NAMALWA (cell line): ENCODE measurements around the gene KPNA6.
A peak's percentile ranks its signal among the peaks of the same experiment; 100 is the strongest.
"Not testable (repeated sequence)": the region's sequence is repeated elsewhere in the genome, so short reads cannot be mapped to it uniquely, and the experiment has no call there.

Source experiments
- DNase-seq: peaks from one replicate; pipeline ENCODE4 v3.0.0-alpha.2; 2015; ENCODE audit warnings: low spot score

The KPNA6 gene

DNA sequence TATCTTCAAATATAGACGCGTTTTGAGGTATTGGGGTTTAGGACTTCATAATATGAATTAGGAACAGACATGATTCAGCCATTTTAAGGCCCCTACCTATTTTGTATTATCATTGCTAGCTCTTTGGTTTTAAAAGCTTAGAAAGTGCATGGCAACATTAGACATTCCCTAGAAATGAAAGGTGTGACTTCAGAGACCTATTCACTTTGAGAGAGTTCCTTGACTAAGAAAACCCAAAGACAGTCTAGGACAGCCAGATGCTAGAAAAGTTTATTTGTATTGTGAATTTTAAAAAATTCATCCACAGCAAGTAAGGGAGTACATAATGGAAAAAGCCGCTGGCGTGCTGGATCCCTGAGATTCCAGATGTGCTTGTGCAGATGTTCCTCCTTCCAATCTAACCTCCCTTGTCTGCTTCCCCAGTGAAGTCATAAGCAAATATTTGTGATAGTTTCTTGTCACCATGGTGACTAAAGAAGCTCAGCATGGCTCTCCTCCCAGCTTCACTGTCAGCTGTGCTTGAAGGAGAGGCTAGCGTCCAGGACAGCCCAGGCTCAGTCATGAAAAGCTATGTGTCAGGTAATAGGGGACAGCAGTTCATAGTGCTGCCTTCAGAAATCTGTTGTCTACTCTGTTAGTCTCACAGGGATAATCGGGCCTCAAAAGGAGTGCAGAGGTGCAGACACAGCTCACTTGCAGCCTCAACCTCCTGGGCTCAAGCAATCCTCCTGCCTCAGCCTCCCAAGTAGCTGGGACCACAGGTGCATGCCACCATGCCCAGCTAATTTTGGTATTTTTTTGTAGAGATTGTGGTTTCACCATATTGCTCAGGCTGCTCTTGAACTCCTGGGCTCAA is 34.8 kb downstream of the KPNA6 start:
- peak; percentile 46 for DNase-seq

DNA sequence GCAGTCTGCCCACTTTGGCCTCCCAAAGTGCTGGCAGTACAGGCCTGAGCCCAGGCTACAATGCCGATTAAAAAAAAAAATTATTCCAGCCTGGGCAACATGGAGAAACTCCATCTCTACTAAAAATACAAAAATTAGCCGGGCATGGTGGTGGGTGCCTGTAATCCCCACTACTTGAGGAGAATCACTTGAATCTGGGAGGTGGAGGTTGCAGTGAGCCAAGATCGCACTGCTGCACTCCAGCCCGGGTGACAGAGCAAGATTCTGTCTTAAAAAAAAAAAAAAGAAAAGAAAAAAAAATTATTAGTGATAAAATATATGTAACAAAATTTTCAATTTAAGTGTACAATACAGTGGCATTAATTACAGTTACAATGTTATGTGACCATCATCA is 35.4 kb downstream of the KPNA6 start:
- not testable (repeated sequence) for DNase-seq

DNA sequence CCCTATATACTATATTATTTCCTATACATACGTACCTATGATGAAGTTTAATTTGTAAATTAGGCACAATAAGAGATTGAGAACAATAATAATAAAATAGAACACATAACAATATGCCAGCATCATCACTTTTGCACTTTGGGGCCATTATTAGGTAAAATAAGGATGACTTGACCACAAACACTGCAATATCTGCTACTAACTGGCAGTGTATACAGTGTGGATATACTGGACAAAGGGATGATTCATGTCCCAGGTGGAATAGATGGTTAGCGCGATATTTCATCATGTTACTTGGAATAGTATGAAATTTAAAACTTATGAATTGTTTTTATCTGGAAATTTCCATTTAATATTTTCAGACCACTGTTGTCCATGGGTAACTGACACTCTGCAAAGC is 36.2 kb downstream of the KPNA6 start:
- no peak for DNase-seq

DNA sequence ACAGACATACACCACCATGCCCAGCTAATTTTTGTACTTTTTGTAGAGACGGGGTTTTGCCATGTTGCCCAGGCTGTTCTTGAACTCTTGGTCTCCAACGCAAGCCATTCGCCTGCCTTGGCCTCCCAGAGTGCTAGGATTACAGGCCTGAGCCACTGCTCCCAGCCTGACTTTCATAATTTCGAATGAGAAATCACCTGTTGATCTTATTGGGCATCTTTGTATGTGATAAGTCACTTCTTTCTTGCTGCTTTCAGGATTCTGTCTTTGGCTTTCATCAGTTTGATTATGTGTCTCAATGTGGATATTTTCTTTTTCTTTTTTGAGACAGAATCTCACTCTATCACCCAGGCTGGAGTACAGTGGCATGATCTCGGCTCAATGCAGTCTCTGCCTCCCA is 39.9 kb downstream of the KPNA6 start:
- not testable (repeated sequence) for DNase-seq

DNA sequence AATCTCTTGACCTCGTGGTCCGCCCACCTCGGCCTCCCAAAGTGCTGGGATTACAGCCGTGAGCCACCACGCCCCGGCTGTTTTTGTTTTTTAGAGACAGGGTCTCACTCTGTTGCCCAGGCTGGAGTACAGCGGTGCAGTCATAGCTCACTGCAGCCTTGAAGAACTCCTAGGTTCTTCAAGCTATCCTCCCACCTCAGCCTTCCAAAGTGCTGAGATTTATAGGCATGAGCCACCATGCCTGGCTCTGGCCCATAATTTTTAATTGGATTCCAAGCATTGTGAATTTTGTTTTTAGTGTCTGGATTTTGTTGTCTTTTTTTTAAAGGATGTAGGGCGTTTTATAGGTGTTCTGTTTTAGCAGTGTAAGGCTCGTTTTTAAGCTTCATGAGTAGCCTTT is 43.0 kb downstream of the KPNA6 start:
- no peak for DNase-seq

DNA sequence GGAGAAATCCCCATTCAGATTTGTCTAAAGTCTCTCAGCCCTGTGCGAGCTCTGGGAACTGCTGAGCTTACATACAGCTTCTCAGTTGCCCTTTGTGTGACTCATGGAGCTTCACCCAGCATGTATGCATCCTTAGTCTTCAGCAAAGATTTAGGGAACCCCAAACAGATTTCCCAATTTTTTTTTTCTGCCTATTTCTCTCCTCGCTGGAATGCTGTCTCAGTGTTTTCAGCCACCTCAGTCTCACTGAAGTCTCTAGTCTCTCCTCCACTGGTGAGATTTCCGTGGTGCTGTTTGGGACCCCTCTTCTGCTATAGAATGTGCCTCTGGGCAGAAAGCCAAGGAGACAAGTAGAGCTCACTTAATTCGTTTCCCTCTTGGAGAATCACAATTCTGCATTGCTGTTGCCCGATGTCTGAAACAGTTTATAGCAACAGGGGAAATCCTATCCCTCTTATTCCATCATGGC is 43.5 kb downstream of the KPNA6 start:
- no peak for DNase-seq

GRCh38 chr1:32159189-32159588 is 51.3 kb downstream of the KPNA6 start:
- no peak for DNase-seq

GRCh38 chr1:32163405-32163804 is 55.5 kb downstream of the KPNA6 start:
- no peak for DNase-seq

- DNase-seq, result not testable (repeated sequence)
Observed at GRCh38 chr1:32165633-32166032, 57.8 kb downstream of the KPNA6 start.

DNA sequence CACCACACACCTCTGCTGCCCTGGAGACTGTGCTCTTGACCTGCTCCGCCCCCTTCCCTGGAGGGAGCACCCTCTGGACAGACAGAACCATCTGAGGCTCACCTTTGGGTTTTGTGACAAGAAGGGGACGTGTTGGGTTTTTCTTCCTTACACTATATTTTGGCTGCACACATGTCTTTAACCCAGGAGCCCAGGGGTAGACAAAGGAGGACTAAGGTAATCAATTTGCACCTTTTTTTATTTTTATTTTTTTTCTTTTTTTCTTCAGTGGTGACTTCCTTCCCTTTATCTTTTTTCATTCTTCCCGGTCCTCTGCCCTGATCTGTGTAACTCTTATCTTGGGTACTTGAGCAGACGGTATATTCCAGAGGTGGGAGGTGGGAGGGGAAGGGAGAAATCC is 63.1 kb downstream of the KPNA6 start:
- DNase-seq, result no peak

DNA sequence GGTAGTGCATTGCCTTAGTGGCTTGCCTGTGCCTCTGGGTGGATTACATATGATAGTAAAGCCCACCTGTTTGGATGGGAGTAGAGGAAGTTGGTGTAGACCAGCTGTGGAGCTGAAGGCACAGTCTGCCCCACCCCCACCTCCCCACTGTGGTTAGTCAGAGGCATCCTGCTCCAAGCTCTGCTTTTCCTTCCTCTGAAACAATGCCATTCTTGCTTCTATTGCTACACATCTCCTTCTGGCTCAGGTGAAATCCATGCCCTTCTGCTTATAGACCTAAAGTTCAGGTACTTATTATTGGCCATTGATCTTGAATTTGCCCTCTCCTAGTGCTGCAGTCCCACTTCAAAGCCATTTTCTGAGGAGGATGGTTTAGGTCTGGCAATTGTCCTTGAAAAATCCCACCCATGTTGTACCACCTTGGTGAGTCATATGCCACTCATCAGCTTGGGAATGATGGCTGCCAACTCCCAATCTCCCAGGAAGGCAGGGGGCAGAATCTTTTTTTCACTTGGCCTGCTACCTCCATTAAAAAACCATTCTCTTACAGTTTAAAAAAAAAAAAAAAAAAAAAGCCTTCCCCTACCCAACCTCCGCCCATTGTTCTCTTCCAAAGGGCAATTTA is 64.9 kb downstream of the KPNA6 start:
- DNase-seq, result no peak

- DNase-seq, result no peak
Observed at GRCh38 chr1:32178380-32179192, 70.7 kb downstream of the KPNA6 start.

GRCh38 chr1:32179193-32179442 is 71.3 kb downstream of the KPNA6 start:
- DNase-seq, result no peak

DNA sequence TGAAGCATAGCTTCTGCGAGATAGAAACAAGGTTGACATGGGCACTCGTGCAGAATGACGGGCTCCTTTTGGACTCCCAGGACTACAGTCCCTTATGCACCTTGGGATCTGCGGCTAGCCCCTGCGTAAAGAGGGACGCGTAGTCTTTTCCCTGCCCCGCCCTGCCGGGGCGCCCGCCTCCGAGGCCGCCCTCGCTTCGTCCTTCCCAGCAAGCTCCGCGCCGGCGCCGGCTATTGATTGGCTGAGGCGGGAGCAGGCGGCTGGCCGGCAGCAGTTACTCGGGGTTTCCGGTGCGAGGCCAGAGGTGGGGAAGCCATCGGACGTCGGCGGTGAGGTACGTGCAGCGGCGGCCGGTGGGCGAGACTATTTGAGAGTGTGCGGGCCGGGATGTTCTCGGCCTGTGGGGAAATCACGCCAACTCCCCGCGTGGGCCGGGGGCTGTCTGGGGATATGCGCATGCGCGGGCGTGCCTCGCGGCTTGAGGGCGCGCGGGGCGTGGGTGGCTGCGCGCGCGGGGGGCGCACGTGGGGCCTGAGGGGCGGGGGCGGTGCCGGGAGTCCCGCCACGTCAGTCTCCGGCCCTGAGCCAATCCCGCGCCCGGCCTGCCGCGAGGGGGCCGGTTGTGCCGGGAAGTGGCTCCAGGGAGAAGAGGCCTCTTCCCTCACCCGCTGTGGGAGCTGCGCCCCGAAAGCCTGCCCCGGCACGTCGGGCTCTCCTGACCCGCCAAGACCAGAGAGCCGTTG is 71.8 kb downstream of the KPNA6 start, which contains the start of gene TXLNA:
Gene TXLNA (plus strand): TSS at position 233 of the 743 bp plus-strand sequence. CDS start 671 bp downstream, outside the sequence.
- peak; percentile 89 for DNase-seq

GRCh38 chr1:32180186-32181060 is 72.6 kb downstream of the KPNA6 start:
- peak; percentile 49 for DNase-seq

- no peak for DNase-seq
Observed at GRCh38 chr1:32181065-32181464, 73.2 kb downstream of the KPNA6 start.

DNA sequence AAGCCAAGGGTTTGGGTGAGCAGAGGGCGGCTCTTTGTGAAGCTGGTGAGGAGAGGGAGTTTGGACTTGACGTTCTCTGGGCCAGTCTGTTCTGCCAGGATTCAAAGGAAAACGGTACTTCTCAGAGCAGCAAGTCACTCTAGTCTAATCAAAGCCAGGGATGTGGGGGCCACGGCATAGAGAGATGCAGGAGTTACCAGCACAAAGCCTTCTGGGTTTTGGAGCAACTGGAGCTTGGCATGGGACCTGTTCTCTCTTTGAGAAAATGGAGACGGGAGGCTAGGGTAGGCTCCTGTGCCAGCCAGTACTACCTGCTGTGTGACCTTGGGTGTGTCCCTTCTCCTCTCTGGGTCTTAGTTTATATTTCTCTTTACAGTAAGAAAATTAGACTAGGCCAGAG is 73.7 kb downstream of the KPNA6 start:
- no peak for DNase-seq

GRCh38 chr1:32182060-32182459 is 74.2 kb downstream of the KPNA6 start:
- no peak for DNase-seq

DNA sequence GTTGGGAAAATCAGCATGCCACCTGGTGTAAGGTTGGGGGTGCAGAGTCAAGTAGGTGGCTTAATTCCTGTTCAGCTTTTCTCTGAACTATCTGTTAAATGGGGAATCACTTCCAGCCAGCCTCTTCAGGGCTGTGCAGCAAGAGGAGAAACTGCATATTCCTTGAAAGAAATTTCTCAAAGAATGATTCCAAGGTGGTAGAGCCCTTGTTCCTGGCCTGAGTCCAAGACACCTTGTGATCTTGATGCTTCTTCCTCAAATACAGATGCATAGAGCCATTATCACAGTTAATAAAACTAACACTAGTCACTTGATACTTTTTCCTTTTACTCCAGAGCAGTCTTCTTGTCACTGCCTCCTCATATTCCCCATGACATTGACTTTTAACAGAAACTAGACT is 76.8 kb downstream of the KPNA6 start:
- no peak for DNase-seq

GRCh38 chr1:32186077-32186476 is 78.2 kb downstream of the KPNA6 start:
- no peak for DNase-seq

DNA sequence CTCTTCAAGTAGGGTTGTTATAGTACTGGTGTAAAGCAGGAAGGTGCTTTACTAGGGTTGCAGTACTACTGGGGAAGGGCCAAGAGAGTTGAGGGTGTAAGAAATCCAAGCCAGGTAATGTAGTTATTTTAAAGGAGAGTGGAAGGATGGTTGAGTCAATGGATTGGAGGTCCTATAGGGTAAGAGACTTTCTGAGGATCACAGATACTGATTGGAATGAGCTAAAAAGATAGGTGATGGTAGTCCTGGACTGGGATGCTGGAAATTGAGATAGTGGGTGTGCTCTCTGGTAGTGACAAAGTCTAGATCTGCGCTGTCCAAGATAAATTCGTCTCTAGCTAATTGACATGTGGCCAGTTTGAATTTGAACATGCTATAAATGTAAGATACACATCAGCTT is 78.6 kb downstream of the KPNA6 start:
- DNase-seq, result no peak
